Stimulated activated CD4-positive, alpha-beta T cell treated with anti-CD3 and anti-CD28 coated beads, Interleukin-4, amount 100 ng/mL, for 4 hours (primary cell): ENCODE data around the gene PSMB3.
"Not testable (repeated sequence)": the region's sequence is repeated elsewhere in the genome, so short reads cannot be mapped to it uniquely, and the experiment has no call there.

ENCODE experiments used
- DNase-seq, 2 experiments: peaks; one replicate each; pipeline ENCODE4 v3.0.0-alpha.2; 2020

PSMB3 gene

DNA sequence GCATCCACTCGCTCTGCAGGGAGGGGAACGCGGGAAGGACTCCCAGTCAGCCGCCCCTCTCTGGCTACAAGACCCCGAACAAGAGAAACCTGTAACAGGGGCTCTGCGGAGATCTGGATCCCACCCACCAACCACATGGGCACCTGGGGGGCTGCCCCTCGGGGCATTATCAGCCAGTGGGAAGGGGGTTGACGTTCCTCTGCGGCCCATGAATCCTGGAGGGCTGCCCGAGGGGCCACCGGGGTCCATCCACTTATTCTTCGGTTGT, 2.6 kb upstream of the PSMB3 start:
- no peak for DNase-seq

GRCh38 chr17:38750312-38751121, 2.0 kb upstream of the PSMB3 start:
- no peak for DNase-seq

DNA sequence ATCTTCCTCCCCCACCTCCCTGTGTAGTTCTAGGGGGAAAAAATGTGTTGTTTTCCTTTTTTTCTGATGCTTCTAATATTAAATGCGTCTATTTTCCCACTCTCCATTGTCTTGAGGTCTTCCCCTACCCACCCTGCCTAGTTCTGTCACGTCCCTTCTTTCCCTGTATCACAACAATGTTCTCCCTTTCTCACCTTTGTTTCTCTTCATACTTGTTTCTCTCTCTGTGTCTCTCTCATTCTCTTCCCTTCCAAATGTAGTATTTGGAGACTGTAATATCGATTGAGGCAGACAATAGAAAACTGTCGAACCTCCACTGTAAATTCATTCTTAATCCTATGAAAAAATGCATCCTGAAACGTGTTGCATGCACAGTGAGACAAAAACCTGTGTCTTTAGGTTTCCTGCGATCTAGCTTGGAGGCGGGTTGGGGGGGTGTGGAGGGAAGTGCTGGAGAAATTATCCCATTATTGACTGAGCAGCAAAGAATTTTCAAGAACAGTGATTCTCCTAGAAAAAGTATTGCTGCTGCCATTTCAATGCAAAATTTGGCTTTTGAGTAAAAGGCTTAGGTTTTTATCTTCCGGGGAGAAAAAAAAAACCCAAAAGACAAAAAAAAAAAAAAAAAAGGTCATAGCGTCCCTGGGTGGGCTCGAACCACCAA, 1.3 kb upstream of the PSMB3 start:
- DNase-seq: no peak

GRCh38 chr17:38751808-38752307, 683 bp upstream of the PSMB3 start:
- DNase-seq: peak; percentile 68 to 85

GRCh38 chr17:38753071-38753506, 548 bp downstream of the PSMB3 start:
- no peak for DNase-seq

DNA sequence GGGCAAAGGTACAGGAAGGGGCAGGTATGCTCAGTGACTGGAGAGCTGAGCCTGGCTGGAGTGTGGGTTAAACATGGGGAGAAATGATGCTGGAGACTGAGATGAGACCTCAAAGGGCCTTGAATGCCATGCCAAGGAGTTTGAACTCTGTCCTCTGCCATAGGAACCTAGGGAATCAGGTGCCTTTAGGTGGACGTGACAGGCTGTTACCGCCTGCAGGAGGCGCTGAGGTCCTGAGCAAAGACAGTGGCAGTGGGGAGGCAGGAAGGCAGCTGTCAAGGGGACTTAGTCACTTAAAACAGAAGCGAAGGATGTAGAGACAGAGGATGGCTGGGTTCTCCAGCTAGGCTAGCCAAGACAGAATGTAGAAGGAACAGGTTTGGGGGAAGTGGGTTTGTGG, 9.1 kb downstream of the PSMB3 start:
- peak in 1 of 2 experiments; percentile 18 for DNase-seq

GRCh38 chr17:38762231-38762630, 9.7 kb downstream of the PSMB3 start:
- no peak for DNase-seq

DNA sequence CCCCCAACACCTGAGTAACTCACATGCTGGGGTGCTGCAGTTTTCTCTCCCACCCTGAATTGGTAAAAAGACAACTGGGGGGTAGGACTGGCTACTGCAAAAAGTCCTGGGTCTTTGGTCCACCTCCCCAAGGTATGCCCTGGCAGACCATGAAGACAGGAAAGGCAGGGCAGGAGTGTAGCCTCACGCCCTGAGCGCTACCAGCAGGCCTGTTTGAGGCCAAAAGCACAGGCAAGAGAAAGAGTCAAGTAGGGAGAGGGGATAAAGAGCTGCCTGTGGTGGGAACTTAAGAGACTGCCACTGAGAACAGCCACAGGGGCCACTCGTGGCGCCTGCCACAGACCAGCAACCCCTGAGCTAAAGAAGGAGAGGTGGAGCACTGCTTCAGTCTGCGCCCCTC, 13.8 kb downstream of the PSMB3 start:
- DNase-seq: no peak

DNA sequence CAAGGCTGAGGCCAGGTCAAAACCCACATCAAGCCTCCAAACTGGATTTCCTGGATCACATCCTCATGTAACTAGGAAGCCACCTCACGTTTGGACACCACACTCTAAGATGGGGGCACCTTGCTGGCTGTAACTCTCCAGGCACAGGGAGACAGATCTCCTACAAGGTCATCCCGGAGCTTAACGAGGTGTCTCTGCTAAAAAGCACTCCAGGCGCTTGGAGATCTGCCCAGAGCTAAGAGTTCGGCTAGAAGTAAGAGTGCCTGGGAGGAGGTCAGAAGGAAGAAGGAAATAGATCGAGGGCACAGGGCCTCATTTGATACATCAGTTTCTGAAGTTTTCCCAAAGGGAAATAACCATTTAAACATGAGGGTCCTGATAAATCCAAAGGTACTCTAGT, 15.9 kb downstream of the PSMB3 start:
- DNase-seq: no peak

- DNase-seq: no peak
Measured at GRCh38 chr17:38773258-38773657, 20.7 kb downstream of the PSMB3 start.

- DNase-seq: no peak
Measured at GRCh38 chr17:38777641-38778250, 25.2 kb downstream of the PSMB3 start.

DNA sequence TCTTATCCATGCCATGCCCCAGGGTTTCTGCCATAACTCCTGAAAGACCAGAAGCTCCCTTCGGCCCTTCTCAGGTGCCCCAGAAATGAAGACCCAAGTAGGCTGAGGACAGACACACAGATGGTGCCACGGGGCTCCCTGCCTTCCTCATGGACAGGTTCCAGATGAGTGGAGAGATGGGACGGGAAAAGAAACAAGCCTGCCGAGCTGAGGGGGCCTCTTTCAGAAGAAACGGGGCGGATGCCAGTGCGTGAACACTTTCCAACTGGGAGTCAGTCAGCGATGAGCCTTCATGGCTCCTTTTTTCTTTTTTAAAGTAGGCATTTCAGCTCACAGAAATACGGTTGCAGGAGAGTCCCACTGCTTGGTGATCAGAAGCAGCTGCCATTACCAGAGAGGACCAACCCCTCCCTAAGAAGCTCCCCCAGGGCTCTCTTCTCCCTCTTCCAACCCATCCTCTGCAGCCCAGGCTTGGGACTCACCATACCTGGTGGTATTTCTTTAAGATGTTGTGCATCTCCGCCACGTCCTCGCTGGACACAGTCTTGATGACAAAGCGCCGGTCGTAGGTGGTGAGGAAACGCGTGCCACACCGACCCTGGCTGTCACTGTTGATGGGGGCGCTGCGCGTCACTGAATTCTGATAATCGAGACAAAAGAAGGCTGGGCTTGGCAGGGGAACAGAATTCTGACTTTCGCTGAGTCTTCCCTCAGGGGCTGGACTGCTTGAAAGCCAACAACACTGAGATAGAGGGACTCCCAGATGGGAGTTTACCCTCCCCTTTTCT, 27.6 kb downstream of the PSMB3 start:
- no peak for DNase-seq

DNA sequence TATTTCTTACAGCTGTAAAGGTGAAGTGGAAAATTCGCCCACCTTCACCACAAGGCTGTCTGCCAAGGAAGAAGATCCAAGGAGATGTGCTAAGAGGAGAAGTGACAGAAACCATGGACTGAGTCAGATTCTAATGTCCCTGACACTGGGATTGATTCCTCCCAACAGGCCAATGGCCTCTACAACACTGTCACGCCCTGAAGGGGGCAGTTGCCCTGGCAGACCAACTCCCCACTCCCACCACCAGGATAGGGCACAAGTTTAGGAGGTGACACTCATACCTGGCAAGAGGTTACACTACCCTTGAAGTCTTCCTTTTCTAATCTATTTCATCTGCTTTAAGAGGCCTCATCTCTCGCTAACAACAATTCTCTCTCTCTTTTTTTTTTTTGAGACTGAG, 30.7 kb downstream of the PSMB3 start:
- DNase-seq: no peak

- no peak for DNase-seq
Measured at GRCh38 chr17:38786372-38786771, 33.8 kb downstream of the PSMB3 start.

DNA sequence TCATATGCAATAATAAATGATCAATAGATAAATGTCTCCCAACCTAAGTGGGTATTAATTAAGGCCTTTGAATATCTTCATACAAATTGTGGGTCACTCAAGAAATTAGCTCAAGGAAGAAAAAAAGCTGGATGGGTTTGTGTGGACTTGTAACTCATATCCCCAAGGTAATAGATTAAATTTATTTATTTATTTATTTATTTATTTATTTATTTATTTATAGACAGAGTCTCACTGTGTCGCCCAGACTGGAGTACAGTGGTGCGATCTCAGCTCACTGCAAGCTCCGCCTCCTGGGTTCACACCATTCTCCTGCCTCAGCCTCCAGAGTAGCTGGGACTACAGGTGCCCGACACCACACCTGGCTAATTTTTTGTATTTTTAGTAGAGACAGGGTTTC, 35.5 kb downstream of the PSMB3 start:
- not testable (repeated sequence) for DNase-seq

DNA sequence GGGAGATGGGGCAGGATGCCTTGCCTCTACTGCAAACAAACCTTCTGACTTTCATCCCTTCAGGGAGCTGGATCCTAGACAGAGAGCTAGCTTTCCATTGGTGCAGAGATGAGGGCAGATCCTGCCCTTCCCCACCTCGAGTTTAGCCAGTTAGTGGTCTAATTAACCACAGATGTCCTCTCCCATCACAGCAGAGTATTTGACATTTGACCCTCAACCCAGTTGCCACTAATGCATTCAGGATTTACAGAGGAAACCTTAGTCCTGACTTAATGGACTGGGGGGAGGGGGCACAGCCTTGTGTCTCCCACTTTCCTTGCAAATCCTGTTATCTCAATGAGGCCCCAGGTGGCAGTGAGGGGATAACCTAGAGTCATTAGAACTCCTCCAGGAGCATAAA, 36.6 kb downstream of the PSMB3 start:
- no peak for DNase-seq

DNA sequence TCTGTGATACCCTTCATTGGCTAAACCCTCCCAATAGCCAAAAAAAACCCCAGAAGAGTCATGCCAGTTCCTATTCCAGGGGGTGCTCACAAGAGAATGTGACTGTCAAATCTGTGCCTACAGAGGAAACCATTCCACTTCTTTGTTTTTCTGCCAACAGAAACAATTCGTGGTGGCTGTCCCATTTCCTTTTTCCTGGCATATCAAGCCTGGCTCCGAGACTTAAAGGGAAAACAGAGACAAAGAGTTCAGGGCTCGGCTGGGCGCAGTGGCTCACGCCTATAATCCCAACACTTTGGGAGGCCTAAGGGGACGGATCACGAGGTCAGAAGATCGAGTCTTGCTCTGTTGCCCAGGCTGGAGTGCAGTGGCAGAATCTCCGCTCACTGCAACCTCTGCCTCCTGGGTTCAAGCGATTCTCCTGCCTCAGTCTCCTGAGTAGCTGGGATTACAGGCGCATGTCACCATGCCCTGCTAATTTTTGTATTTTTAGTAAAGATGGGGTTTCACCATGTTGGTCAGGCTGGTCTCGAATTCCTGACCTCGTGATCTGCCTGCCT, 37.7 kb downstream of the PSMB3 start:
- not testable (repeated sequence) for DNase-seq

- no peak for DNase-seq
Measured at GRCh38 chr17:38791162-38791561, 38.6 kb downstream of the PSMB3 start.

DNA sequence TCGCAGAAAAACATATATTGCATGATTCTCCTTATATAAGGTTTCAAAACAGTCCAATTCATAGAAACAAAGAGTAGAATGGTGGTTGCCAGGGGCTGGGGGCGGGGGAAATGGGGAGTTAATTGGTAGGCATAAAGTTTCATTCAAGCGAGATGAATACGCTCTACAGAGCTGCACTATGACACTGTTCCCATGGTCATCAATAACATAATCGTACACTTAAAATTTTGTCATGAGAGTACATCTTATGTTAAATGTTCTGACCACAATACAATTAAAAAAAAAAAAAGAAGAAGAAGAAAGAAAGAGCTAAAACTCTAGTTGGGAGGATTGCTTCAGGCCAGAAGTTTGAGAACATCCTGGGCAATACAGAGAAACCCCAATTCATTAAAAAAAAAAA, 41.7 kb downstream of the PSMB3 start:
- DNase-seq: no peak

DNA sequence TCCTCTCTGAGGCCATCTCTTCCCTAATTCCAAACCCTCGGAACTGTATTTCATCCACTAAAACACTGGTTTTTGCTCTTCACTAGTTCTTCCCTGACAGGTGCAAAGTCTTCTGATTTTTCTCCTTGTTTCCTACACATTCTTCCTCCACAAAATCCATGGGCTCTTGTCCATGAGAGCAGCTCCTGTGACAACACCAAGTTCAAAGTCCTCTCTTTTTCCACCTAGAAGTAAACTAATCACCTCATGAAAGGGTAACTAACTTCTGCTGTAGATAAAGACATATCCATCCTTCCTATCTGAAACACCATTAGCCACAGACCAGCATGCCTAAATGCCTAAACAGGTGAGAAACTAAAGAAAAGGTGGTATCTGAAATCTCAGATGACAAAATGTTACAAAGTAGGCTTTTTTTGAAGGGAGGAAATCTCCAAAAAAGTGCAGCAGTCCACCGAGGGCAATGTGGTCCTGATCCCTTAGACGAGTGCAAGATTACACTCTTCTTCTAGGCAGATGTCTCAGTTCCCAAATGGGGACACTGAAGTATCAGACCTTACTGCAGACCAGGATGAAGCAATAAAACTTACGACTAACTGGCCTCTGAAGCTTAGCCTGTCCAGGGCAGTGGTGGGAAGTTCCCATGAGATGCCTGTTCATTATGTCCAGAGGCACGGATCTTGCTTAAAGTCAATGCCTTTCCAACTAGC, 44.1 kb downstream of the PSMB3 start:
- no peak for DNase-seq

- DNase-seq: no peak
Measured at GRCh38 chr17:38797158-38797490, 44.6 kb downstream of the PSMB3 start.

DNA sequence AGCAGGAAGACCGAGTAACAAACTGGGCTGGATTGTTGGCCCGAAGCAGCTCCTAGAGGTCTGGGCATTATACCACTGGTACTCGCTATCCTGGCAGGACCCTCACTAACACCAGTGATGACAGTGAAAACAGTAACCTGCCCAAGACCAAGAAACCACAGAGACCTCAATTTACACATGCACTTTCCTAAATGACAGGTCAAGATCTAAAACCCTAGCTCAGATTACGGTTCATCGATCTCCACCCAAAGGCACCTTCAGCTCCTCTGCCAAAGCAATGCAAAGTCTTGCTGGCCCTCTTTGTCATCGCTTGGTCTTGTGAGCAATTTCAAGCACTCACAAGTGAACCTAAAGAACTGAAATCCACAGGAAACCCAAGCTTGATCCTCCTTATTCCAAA, 45.3 kb downstream of the PSMB3 start:
- no peak for DNase-seq
